PFSK-1 (cell line): ENCODE results near the gene GRK1.

Experiments
- FOXP2 ChIP-seq: optimal IDR thresholded peaks from 2 replicates; pipeline ENCODE3; 2011; ENCODE audit warnings: borderline replicate concordance, control low read depth, inconsistent platforms; ENCODE audit not compliant: insufficient read depth; ENCODE audit errors: extremely low read length, extremely low read depth
- POLR2AphosphoS5 ChIP-seq: IDR thresholded peaks from 2 replicates; pipeline ENCODE4 v1.6.1; 2012; ENCODE audit warnings: low read depth, mild to moderate bottlenecking, control low read depth, low read length, moderate library complexity
- SIN3A ChIP-seq: IDR thresholded peaks from 2 replicates; pipeline ENCODE4 v1.6.1; 2012; ENCODE audit warnings: mild to moderate bottlenecking, low read length, moderate library complexity, borderline replicate concordance; ENCODE audit not compliant: insufficient read depth
- TAF1 ChIP-seq: IDR thresholded peaks from 2 replicates; pipeline ENCODE4 v1.6.1; 2012; ENCODE audit warnings: low read length, control low read depth, borderline replicate concordance; ENCODE audit not compliant: insufficient read depth

DNA sequence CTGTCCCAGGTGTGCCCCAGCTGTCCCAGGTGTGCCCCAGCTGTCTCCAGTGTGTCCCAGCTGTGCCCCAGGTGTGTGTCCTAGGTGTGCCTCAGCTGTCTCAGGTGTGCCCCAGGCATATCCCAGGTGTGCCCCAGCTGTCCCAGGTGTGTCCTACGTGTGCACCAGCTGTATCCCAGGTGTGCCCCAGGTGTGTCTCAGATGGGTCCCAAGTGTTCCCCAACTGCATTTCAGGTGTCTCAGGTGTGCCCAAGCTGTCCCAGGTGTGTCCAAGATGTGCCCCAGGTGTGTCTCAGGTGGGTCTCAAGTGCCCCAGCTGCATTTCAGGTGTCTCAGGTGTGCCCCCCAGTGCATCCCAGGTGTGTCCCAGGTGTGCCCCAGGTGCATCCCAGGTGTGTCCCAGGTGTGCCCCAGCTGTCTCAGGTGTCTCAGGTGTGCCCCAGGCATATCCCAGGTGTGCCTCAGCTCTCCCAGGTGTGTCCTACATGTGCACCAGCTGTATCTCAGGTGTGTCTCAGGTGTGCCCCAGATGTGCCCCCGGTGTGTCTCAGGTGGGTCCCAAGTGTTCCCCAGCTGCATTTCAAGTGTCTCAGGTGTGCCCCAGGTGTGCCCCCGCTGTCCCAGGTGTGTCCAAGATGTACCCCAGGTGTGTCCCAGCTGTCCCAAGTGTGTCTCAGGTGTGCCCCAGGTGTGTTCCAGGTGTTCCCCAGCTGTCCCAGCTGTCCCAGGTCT is 1.3 kb upstream of the GRK1 start:
- no peak for TF ChIP-seq POLR2AphosphoS5
- no peak for TF ChIP-seq TAF1
- TF ChIP-seq FOXP2: no peak
- no peak for TF ChIP-seq SIN3A
